B cell (primary cell): Measurements from ENCODE around the gene LMBRD1. TPM values are rescaled to one million over a fixed set of nuclear protein-coding genes. Genes with fewer than 3 reads are reported as not detected.

ENCODE experiments used
- ATAC-seq: fragments of 200-7000 bp; cut with Tn5 transposase; one replicate; pipeline ENCODE4 v1.10.0; 2021; ENCODE audit warnings: low read depth, mild to moderate bottlenecking, moderate number of reproducible peaks, moderate library complexity
- CTCF ChIA-PET: fragments of 350-600 bp; sonication (Branson Sonifier 250); formaldehyde crosslinking; loops from one replicate; lab custom pipeline; 2021; ENCODE audit warnings: antibody characterized with exemption, inconsistent platforms; lab: Charles Lee
- POLR2A ChIA-PET: fragments of 350-600 bp; sonication (Branson Sonifier 250); formaldehyde crosslinking; loops from one replicate; lab custom pipeline; 2021; ENCODE audit warnings: antibody characterized with exemption; lab: Charles Lee
- DNase-seq: peaks from one replicate; pipeline ENCODE4 v3.0.0; 2013
- H2AFZ ChIP-seq: 2 replicates; pipeline ENCODE4 v1.6.1; 2012; ENCODE audit warnings: mild to moderate bottlenecking, low read depth, low read length; ENCODE audit not compliant: insufficient read depth, poor library complexity, severe bottlenecking
- H3K27ac ChIP-seq, 2 donors: 1 replicate in 1 of 2; 2 replicates in 1 of 2; pipeline ENCODE4 v1.5.1; 2012 to 2013; ENCODE audit warnings: low read length in 2 of 2, mild to moderate bottlenecking in 2 of 2, moderate library complexity in 1 of 2
- H3K27me3 ChIP-seq, 4 experiments: fragments of 200-600 bp in 1 of 4; sonication (generic) in 1 of 4; replicated peaks in 1 of 4; 1 replicate in 2 of 4; 2 replicates in 2 of 4; pipeline versions ENCODE4 v1.6.1 to v1.7.0; 2013 to 2016; ENCODE audit warnings: low read length in 3 of 4, mild to moderate bottlenecking in 2 of 4, mixed read lengths in 1 of 4, moderate library complexity in 1 of 4; ENCODE audit not compliant: insufficient read depth in 4 of 4, control insufficient read depth in 3 of 4; ENCODE audit errors: control extremely low read depth in 1 of 4
- H3K36me3 ChIP-seq, 2 experiments: replicated peaks in 1 of 2; 1 replicate in 1 of 2; 2 replicates in 1 of 2; pipeline versions ENCODE4 v1.6.1 to v1.7.1; 2013; ENCODE audit warnings: low read length in 1 of 2; ENCODE audit not compliant: insufficient read depth in 2 of 2, control insufficient read depth in 1 of 2; ENCODE audit errors: control extremely low read depth in 1 of 2, extremely low read depth in 1 of 2
- H3K4me1 ChIP-seq, 2 donors: fragments of 200-600 bp in 1 of 2; sonication (generic) in 1 of 2; 1 replicate in 1 of 2; 2 replicates in 1 of 2; pipeline versions ENCODE4 v1.5.1 to v1.6.1; 2013 to 2017; ENCODE audit warnings: low read length in 2 of 2; ENCODE audit not compliant: control insufficient read depth in 2 of 2, insufficient read depth in 2 of 2
- H3K4me2 ChIP-seq: replicated peaks from 2 replicates; pipeline ENCODE3; 2012; ENCODE audit warnings: mild to moderate bottlenecking, low read depth, low read length; ENCODE audit not compliant: poor library complexity, severe bottlenecking
- H3K4me3 ChIP-seq, 5 experiments: fragments of 200-600 bp in 1 of 5; sonication (generic) in 1 of 5; 1 replicate in 3 of 5; 2 replicates in 2 of 5; pipeline versions ENCODE4 v1.5.1 to v1.7.0; 2011 to 2016; ENCODE audit warnings: low read length in 4 of 5, mild to moderate bottlenecking in 4 of 5, low read depth in 2 of 5, control low read depth in 1 of 5, moderate library complexity in 1 of 5; ENCODE audit not compliant: insufficient read depth in 1 of 5; ENCODE audit errors: control extremely low read depth in 1 of 5, extremely low read depth in 1 of 5
- H3K79me2 ChIP-seq: fragments of 200-600 bp; sonication (generic); one replicate; pipeline ENCODE4 v1.6.0; 2016; ENCODE audit warnings: low read length; ENCODE audit not compliant: control insufficient read depth, insufficient read depth
- H3K9ac ChIP-seq: fragments of 200-600 bp; sonication (generic); 2 replicates; pipeline ENCODE4 v1.6.1; 2017; ENCODE audit warnings: mild to moderate bottlenecking, low read length, moderate library complexity
- H3K9me3 ChIP-seq, 3 donors: one replicate each; pipeline versions ENCODE4 v1.6.1 to v1.7.1; 2013; ENCODE audit warnings: low read length in 2 of 3; ENCODE audit not compliant: control insufficient read depth in 2 of 3, insufficient read depth in 1 of 3; ENCODE audit errors: control extremely low read depth in 1 of 3
- H4K20me1 ChIP-seq: 2 replicates; pipeline ENCODE4 v1.6.0; 2012; ENCODE audit warnings: mild to moderate bottlenecking, low read length; ENCODE audit not compliant: insufficient read depth, control insufficient read depth, poor library complexity, severe bottlenecking
- H3K27ac Mint-ChIP-seq: one replicate; pipeline ENCODE4 v1.8.0; 2021; ENCODE audit warnings: mixed read lengths
- H3K27me3 Mint-ChIP-seq: one replicate; pipeline ENCODE4 v1.8.0; 2021; ENCODE audit warnings: mixed read lengths
- H3K4me1 Mint-ChIP-seq: one replicate; pipeline ENCODE4 v1.8.0; 2021; ENCODE audit warnings: mixed read lengths
- H3K4me3 Mint-ChIP-seq: one replicate; pipeline ENCODE4 v1.8.0; 2021; ENCODE audit warnings: mixed read lengths
- H3K9me3 Mint-ChIP-seq: one replicate; pipeline ENCODE4 v1.8.0; 2022; ENCODE audit warnings: mixed read lengths; ENCODE audit not compliant: insufficient read depth
- EZH2 ChIP-seq: IDR thresholded peaks from 2 replicates; pipeline ENCODE4 v1.6.1; 2012; ENCODE audit warnings: borderline replicate concordance, low read depth, mild to moderate bottlenecking, moderate library complexity, low read length; ENCODE audit not compliant: insufficient read depth, poor library complexity, severe bottlenecking
- WGBS: methylation state at CpG from one replicate; pipeline ENCODE4 v1.1.5; 2013; ENCODE audit warnings: missing lambda C conversion rate; ENCODE audit not compliant: insufficient coverage; 5-methylcytosine and 5-hydroxymethylcytosine counted together
- intact Hi-C: fragments of 100-400 bp; cut with micrococcal nuclease; formaldehyde crosslinking; loops from one replicate; pipeline ENCODE4 v1.10.0; 2022
- polyA plus RNA-seq: library from polyadenylated mRNA; depleted of rRNA; stranded (reverse); fragments of >200 nt; gene quantifications from 2 replicates; pipeline ENCODE4 v1.2.3, GENCODE V29; 2012
- total RNA-seq, 2 donors: library from RNA; stranded (reverse); fragments of 120-200 nt in 1 of 2; gene quantifications; 1 replicate in 1 of 2; 2 replicates in 1 of 2; pipeline versions ENCODE4 v1.2.3 to v1.2.4, GENCODE V29; 2013 to 2022
- TF ChIP-seq, protein P1 (sequence below): fragments of 200-600 bp; IDR thresholded peaks from one replicate; pipeline ENCODE4 v1.8.0; 2022; ENCODE audit warnings: antibody characterized with exemption, mild to moderate bottlenecking

LMBRD1 gene
- total and polyA plus RNA-seq, 2 donors (not counting 1 experiment from before 2014, with no cell fraction given) = 33.7 to 99.0 TPM

DNA sequence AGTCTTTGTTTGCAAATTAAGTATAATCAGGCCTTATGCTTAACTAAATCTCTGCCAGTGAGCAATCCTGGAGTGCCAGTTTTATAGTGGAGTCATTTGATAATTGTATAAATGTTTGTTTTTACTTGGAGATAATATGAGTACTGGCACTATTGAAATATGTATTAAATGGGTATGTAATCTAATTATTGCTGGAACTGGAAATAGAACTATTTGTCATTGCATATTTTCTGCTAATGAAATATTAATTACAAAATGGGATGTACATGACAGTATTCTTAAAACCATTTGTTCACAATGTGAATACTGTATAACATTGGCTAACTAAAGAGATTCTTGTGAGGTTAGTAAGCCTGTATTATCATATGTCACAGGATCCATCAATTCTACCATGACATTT lies 20.5 kb upstream of the LMBRD1 start:
- H3K9ac ChIP-seq = no peak overlapping the region
- H3K9me3 ChIP-seq = no peaks in the 10 kb centered on the region
- no peak for TF ChIP-seq EZH2
- intact Hi-C loops = loop anchor here (2.0 kb wide), 2 partner anchors 49 to 63 kb away; partner anchors contain the start of gene COL19A1
- Mint-ChIP-seq H3K4me3 (no peak overlapping the region), H3K9me3 (no peaks in the 10 kb centered on the region), H3K27ac (no peak overlapping the region), H3K4me1 (peaks cover 45% of the 10 kb centered on the region), H3K27me3 (no peaks in the 10 kb centered on the region)
- no peaks in the 10 kb centered on the region for H4K20me1 ChIP-seq
- H3K36me3 ChIP-seq = no peaks in the 10 kb centered on the region
- ChIA-PET POLR2A (no interaction called here), CTCF (interaction anchor here (0.9 to 7.4 kb wide), 3 partner anchors 19 to 50 kb away, joined by 3 to 67 read pairs (median 28); partner anchors contain the start of genes COL19A1 and LMBRD1)
- no peaks in the 10 kb centered on the region for H3K27me3 ChIP-seq
- peaks cover 40 to 48% of the 10 kb centered on the region in 2 donors for H3K4me1 ChIP-seq
- DNase-seq (no peak), ATAC-seq (no peak)
- H3K4me3 ChIP-seq = no peak overlapping the region
- peak overlapping the region in 1 of 2 donors; percentile 89 for H3K27ac ChIP-seq
- no peak overlapping the region for H3K4me2 ChIP-seq
- H3K79me2 ChIP-seq = peaks cover 4% of the 10 kb centered on the region
- H2AFZ ChIP-seq = no peak overlapping the region

DNA sequence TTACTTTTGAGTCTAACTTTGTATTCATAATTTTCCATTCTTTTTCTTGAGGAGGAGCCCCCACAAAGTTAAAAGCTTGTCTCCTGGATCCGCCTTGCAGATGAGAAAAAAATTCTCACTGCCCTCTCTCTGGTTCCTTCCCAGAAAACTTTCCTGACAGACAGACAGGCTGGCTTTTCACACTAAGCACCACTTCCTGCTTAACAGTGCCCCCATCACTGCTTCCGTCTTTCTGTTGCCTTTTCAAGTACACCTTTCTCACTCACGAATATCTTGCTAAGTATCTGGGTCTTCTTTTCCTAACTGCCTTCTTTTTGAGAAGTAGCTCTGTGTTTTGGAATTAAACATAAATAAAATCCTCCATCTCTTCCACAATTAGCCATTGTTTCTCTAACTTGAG lies 19.8 kb upstream of the LMBRD1 start:
- peak overlapping the region; percentile 45 for H3K9ac ChIP-seq
- H3K4me3 Mint-ChIP-seq = peak overlapping the region; percentile 90
- 75% methylated on average over 1 of the region's 3 CpGs for WGBS
- no peaks in the 10 kb centered on the region for H3K27me3 ChIP-seq
- peak overlapping the region; percentile 67 for H3K4me2 ChIP-seq
- H2AFZ ChIP-seq = peak overlapping the region; percentile 76
- no peaks in the 10 kb centered on the region for H4K20me1 ChIP-seq
- ATAC-seq (peak; percentile 32), DNase-seq (peak; percentile 63)
- H3K4me3 ChIP-seq = peak overlapping the region in 1 of 5 experiments; percentile 42
- intact Hi-C loops = loop anchor here (1.0 to 2.0 kb wide), 3 partner anchors 19 to 64 kb away; partner anchors contain the start of gene COL19A1
- peak overlapping the region; percentile 96 for H3K27ac Mint-ChIP-seq
- peaks cover 47 to 55% of the 10 kb centered on the region in 2 donors for H3K4me1 ChIP-seq
- H3K9me3 ChIP-seq = no peaks in the 10 kb centered on the region
- H3K79me2 ChIP-seq = peaks cover 4% of the 10 kb centered on the region
- no peaks in the 10 kb centered on the region for H3K27me3 Mint-ChIP-seq
- H3K27ac ChIP-seq = peak overlapping the region; percentile 75 to 89
- H3K36me3 ChIP-seq = no peaks in the 10 kb centered on the region
- POLR2A ChIA-PET = interaction anchor here (1.5 kb wide), 1 partner anchor 65 kb away, joined by 6 read pairs; no protein-coding TSS in a partner anchor
- peaks cover 53% of the 10 kb centered on the region for H3K4me1 Mint-ChIP-seq
- CTCF ChIA-PET = interaction anchor here (0.9 to 7.4 kb wide), 5 partner anchors 18 to 63 kb away, joined by 3 to 67 read pairs (median 3); partner anchors contain the start of genes COL19A1 and LMBRD1
- TF ChIP-seq, protein P1, sequence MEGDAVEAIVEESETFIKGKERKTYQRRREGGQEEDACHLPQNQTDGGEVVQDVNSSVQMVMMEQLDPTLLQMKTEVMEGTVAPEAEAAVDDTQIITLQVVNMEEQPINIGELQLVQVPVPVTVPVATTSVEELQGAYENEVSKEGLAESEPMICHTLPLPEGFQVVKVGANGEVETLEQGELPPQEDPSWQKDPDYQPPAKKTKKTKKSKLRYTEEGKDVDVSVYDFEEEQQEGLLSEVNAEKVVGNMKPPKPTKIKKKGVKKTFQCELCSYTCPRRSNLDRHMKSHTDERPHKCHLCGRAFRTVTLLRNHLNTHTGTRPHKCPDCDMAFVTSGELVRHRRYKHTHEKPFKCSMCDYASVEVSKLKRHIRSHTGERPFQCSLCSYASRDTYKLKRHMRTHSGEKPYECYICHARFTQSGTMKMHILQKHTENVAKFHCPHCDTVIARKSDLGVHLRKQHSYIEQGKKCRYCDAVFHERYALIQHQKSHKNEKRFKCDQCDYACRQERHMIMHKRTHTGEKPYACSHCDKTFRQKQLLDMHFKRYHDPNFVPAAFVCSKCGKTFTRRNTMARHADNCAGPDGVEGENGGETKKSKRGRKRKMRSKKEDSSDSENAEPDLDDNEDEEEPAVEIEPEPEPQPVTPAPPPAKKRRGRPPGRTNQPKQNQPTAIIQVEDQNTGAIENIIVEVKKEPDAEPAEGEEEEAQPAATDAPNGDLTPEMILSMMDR = no peak
- no peak for TF ChIP-seq EZH2
- H3K9me3 Mint-ChIP-seq = no peaks in the 10 kb centered on the region
